Loucy (cell line): Measurements from ENCODE around the gene TGM3.

Source experiments
- CTCF ChIP-seq: fragments of 200-600 bp; sonication (generic); conservative IDR thresholded peaks from 2 replicates; pipeline ENCODE4 v1.5.1; 2014; ENCODE audit warnings: mild to moderate bottlenecking, antibody characterized with exemption, low read length
- EZH2phosphoT487 ChIP-seq: fragments of 200-600 bp; IDR thresholded peaks from 2 replicates; pipeline ENCODE4 v1.6.1; 2018; ENCODE audit warnings: antibody characterized with exemption, mild to moderate bottlenecking, moderate library complexity, borderline replicate concordance

DNA sequence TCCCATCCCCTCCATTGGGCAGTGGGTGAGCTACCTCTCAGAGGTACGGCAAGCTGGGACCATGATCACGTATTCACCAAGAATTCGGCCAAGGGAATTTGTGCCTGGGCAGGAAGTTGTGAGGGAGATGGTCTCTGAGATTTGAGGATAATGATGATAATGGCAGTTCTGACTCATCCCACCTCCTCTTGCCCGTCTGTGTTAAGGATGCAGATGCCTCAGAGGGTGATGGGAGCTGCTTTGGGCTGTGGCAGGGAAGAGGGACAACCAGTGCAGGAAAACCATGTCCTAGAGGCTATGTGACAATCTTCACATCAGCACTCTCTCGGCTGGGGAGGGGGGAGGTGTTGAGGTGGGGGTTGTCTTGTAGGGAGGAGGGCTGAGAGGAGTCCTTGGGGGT is 89.2 kb downstream of the TGM3 start:
- TF ChIP-seq CTCF = no peak
- no peak for TF ChIP-seq EZH2phosphoT487
